ENCODE results near the gene SUN5. TPM values are rescaled to one million over a fixed set of nuclear protein-coding genes. Genes with fewer than 3 reads are reported as not detected.

SUN5 gene
- total and polyA plus RNA-seq, 4 donors = not detected

GRCh38 chr20:33005908-33006775 is 1.9 kb upstream of the SUN5 start:
- no peaks in the 10 kb centered on the region for H3K27me3 ChIP-seq (ENCODE audit: control insufficient read depth in 4 of 4, insufficient read depth in 4 of 4, low read length in 3 of 4)
- peaks cover 0 to 7% (median 1%) of the 10 kb centered on the region in 4 donors for H3K4me1 ChIP-seq (ENCODE audit: control insufficient read depth in 4 of 4, insufficient read depth in 4 of 4, low read length in 3 of 4)
- TF ChIP-seq NR2F2 (IDR thresholded peaks at IDR 0.05) (no peak), HNF4G (IDR thresholded peaks at IDR 0.05) (no peak), CTCF (IDR thresholded peaks at IDR 0.05; ENCODE audit: low read depth, low read length, missing input control) (no peak), SP1 (IDR thresholded peaks at IDR 0.05) (no peak)
- no peak overlapping the region for H3K4me3 ChIP-seq (ENCODE audit: low read depth in 1 of 3, low read length in 3 of 3)
- H3K9ac ChIP-seq (ENCODE audit: low read depth in 1 of 2, low read length in 2 of 2) = no peak overlapping the region
- DNase-seq (ENCODE audit: low spot score) = no peak
- peaks cover 0 to 2% (median 0%) of the 10 kb centered on the region in 4 donors for H3K9me3 ChIP-seq (ENCODE audit: control insufficient read depth in 4 of 4, low read length in 3 of 4)
- no peaks in the 10 kb centered on the region for H3K36me3 ChIP-seq (ENCODE audit: control insufficient read depth in 4 of 4, insufficient read depth in 3 of 4, low read depth in 1 of 4, low read length in 3 of 4)
- WGBS = 86% methylated on average over 8 of the region's 8 CpGs
- H3K27ac ChIP-seq (ENCODE audit: low read depth in 1 of 2, low read length in 2 of 2) = no peak overlapping the region

DNA sequence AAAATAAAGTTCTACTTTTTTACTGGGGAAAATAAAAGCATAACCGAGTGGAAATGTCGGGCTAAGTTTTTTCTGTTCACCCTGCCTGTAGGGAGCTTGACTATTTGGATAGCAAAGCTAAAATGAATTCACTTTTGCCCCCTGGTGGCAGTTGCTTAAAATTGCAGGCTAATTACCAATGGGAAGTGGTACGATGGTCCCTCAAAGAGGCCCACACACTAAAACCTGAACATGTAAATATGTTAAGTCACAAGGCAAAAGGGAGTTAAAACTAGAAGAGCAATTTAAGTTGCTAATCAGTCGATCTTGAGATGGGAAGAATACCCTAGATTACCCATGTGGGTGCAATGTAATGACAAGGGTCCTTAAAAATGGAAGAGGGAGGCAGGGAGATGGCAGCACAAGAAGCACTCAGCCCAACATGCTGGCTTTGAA is 916 bp upstream of the SUN5 start:
- WGBS = 75% methylated on average over 4 of the region's 4 CpGs
- Histone ChIP-seq H3K4me1 (ENCODE audit: control insufficient read depth in 4 of 4, insufficient read depth in 4 of 4, low read length in 3 of 4) (peaks cover 0 to 7% (median 1%) of the 10 kb centered on the region in 4 donors), H3K36me3 (ENCODE audit: control insufficient read depth in 4 of 4, insufficient read depth in 3 of 4, low read depth in 1 of 4, low read length in 3 of 4) (no peaks in the 10 kb centered on the region), H3K9ac (ENCODE audit: low read depth in 1 of 2, low read length in 2 of 2) (no peak overlapping the region), H3K4me3 (ENCODE audit: low read depth in 1 of 3, low read length in 3 of 3) (no peak overlapping the region), H3K27me3 (ENCODE audit: control insufficient read depth in 4 of 4, insufficient read depth in 4 of 4, low read length in 3 of 4) (no peaks in the 10 kb centered on the region), H3K27ac (ENCODE audit: low read depth in 1 of 2, low read length in 2 of 2) (no peak overlapping the region), H3K9me3 (ENCODE audit: control insufficient read depth in 4 of 4, low read length in 3 of 4) (peaks cover 0 to 2% (median 0%) of the 10 kb centered on the region in 4 donors)
- DNase-seq (ENCODE audit: low spot score) = no peak
- TF ChIP-seq SP1 (IDR thresholded peaks at IDR 0.05) (no peak), EGR1 (IDR thresholded peaks at IDR 0.05; ENCODE audit: low read depth in 2 of 2) (no peak), JUND (IDR thresholded peaks at IDR 0.05) (no peak), CTCF (IDR thresholded peaks at IDR 0.05; ENCODE audit: low read depth, low read length, missing input control) (peak; percentile 23), RAD21 (IDR thresholded peaks at IDR 0.05) (peak in 1 of 2 donors; percentile 14)

DNA sequence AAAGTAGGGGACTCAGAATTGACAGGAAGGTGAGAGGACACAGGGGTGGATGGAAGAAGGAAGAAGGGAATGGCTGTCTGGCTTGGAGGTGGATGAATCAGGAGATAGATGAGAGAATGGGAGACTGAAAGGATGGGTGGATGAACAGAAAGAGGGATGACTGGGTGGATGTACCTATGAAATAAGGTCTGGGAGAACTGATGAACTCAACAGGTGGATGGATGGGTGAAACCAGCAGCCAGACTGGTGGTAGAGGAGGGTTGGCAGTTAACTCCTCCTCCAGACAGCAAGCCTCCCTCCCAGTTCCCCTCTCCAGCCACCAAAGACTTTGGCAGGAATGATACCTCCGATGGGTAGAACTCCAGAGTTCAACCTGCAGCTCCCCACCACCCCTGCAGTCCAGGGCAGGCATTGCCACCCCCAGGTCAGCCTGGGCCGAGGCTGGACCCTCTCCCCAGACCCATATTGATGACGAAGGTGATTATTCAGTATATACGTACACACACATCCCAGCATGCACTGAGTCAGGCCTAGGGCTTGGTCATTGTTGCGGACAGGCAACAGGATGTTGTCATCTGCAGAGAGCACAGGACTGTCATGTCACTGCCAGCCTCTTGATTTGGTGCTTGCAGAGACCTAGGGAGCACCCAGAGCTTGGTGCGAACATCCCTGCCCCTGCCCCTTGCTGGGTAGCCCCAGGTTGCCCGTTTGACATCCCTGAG is 2.0 kb downstream of the SUN5 start:
- Histone ChIP-seq H3K27ac (ENCODE audit: low read depth in 1 of 2, low read length in 2 of 2) (no peak overlapping the region), H3K9me3 (ENCODE audit: control insufficient read depth in 4 of 4, low read length in 3 of 4) (peaks cover 0 to 2% (median 0%) of the 10 kb centered on the region in 4 donors), H3K9ac (ENCODE audit: low read depth in 1 of 2, low read length in 2 of 2) (no peak overlapping the region), H3K36me3 (ENCODE audit: control insufficient read depth in 4 of 4, insufficient read depth in 3 of 4, low read depth in 1 of 4, low read length in 3 of 4) (no peaks in the 10 kb centered on the region), H3K27me3 (ENCODE audit: control insufficient read depth in 4 of 4, insufficient read depth in 4 of 4, low read length in 3 of 4) (no peaks in the 10 kb centered on the region), H3K4me3 (ENCODE audit: low read depth in 1 of 3, low read length in 3 of 3) (no peak overlapping the region), H3K4me1 (ENCODE audit: control insufficient read depth in 4 of 4, insufficient read depth in 4 of 4, low read length in 3 of 4) (no peaks in the 10 kb centered on the region)
- WGBS = 82% methylated on average over 7 of the region's 7 CpGs
- no peak for DNase-seq (ENCODE audit: low spot score)
- TF ChIP-seq MAX (IDR thresholded peaks at IDR 0.05) (no peak), REST (IDR thresholded peaks at IDR 0.05) (no peak), FOXA1 (IDR thresholded peaks at IDR 0.05) (no peak), RXRA (IDR thresholded peaks at IDR 0.05) (no peak), ATF3 (IDR thresholded peaks at IDR 0.05) (no peak), RAD21 (IDR thresholded peaks at IDR 0.05) (no peak), HNF4A (conservative IDR thresholded peaks at IDR 0.05) (no peak), ZBTB33 (IDR thresholded peaks at IDR 0.05) (no peak), FOXA2 (IDR thresholded peaks at IDR 0.05) (no peak), JUND (IDR thresholded peaks at IDR 0.05) (no peak)
